ENCODE results near the gene PLXND1. TPM values are rescaled to one million over a fixed set of nuclear protein-coding genes. Genes with fewer than 3 reads are reported as not detected.

Gene PLXND1
- polyA plus RNA-seq, 2 donors: 15.8 to 18.7 TPM

DNA sequence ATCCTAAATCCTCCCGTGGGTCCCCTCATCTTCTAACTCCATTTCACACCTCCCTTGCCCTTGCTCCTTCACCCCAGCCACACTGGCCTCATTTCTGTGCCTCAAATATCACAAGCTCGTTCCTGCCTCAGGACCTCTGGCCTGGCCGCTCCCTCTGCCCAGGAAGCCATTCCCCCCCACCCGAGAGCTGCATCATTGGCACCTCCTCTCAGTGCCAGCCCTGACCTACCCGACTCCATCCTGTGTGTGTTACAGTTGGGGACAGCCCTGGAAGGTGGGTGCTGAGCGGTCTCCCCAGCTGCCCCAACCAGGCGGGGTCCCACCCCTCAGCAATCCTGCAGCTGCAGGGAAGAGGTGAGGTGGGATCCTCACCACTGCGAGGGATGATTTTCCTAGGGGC, 14.5 kb downstream of the PLXND1 start:
- H3K4me3 ChIP-seq (ENCODE audit: low read depth in 1 of 2, low read length in 2 of 2): no peak overlapping the region
- WGBS, 2 donors: 68 to 72% methylated on average over 8 of the region's 8 CpGs
- no peaks in the 10 kb centered on the region for H3K27me3 ChIP-seq (ENCODE audit: control insufficient read depth in 1 of 2, insufficient read depth in 2 of 2, low read length in 2 of 2)
- no peaks in the 10 kb centered on the region for H3K36me3 ChIP-seq (ENCODE audit: control insufficient read depth in 2 of 2, insufficient read depth in 2 of 2, low read length in 1 of 2)
- peaks cover 0 to 11% of the 10 kb centered on the region in 2 donors for H3K4me1 ChIP-seq (ENCODE audit: control insufficient read depth in 2 of 2, insufficient read depth in 2 of 2, low read length in 1 of 2)
- no peaks in the 10 kb centered on the region for H3K9me3 ChIP-seq (ENCODE audit: control insufficient read depth in 2 of 2, insufficient read depth in 1 of 2, low read depth in 1 of 2, low read length in 1 of 2)
- H3K27ac ChIP-seq (ENCODE audit: low read depth in 2 of 2, low read length in 1 of 2): peak overlapping the region; percentile 20 to 74

DNA sequence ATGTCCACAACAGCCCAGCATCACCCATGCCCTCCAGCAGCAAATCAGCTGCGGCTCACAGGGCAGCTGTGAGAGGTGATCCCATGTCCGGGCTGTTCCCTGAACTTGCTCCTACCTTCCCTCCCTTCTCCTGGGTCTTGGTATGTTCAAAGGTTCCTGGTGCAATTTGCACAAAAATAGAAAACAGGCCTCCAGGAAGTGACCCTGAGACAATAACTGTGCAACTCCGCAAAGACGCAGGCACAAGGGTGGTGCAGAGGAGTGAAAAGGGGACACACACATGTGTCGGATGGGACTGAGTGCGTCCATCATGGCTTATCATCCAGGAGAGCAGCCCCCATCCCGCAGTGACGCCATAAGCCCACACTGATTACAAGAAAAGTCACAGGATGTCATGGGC, 16.3 kb downstream of the PLXND1 start:
- Histone ChIP-seq H3K4me3 (ENCODE audit: low read depth in 1 of 2, low read length in 2 of 2) (no peak overlapping the region), H3K27me3 (ENCODE audit: control insufficient read depth in 1 of 2, insufficient read depth in 2 of 2, low read length in 2 of 2) (no peaks in the 10 kb centered on the region), H3K27ac (ENCODE audit: low read depth in 2 of 2, low read length in 1 of 2) (no peak overlapping the region), H3K36me3 (ENCODE audit: control insufficient read depth in 2 of 2, insufficient read depth in 2 of 2, low read length in 1 of 2) (peaks cover 3% of the 10 kb centered on the region in 2 donors), H3K4me1 (ENCODE audit: control insufficient read depth in 2 of 2, insufficient read depth in 2 of 2, low read length in 1 of 2) (peaks cover 0 to 12% of the 10 kb centered on the region in 2 donors), H3K9me3 (ENCODE audit: control insufficient read depth in 2 of 2, insufficient read depth in 1 of 2, low read depth in 1 of 2, low read length in 1 of 2) (no peaks in the 10 kb centered on the region)
- 71 to 80% methylated on average over 7 to 8 of the region's 8 CpGs for WGBS, 2 donors

DNA sequence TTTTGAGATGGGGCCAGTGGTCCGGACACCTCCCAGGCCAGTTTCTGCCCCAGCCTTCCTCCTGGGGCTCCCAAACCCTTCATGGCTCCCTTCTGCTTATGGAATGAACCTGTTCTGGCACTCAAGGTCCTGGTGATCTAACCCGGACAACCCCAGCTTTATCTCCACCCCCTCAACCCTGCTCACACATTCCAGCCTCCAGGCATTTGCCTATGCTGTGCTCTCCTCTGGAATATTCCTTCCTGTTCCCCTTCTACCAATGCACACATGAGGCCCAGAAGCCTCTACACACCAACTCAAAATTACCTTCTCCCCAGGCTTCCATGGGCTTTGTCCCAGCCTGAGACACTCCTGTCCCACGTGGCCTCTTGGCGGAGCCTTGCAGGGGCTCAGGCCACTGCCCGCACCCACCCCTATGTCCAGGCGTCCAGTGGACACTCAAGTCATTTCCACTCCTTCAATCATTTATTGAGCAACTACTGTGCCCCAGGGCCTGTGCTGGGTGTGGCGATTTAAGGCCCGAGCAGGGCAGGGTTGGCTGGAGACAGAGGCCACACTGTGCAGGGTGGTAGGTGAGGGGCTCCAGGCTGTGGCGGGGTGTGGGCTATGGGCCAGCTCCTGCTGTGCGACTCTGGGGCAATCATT, 18.8 kb downstream of the PLXND1 start:
- Histone ChIP-seq H3K27me3 (ENCODE audit: control insufficient read depth in 1 of 2, insufficient read depth in 2 of 2, low read length in 2 of 2) (no peaks in the 10 kb centered on the region), H3K36me3 (ENCODE audit: control insufficient read depth in 2 of 2, insufficient read depth in 2 of 2, low read length in 1 of 2) (peaks cover 3 to 5% of the 10 kb centered on the region in 2 donors), H3K9me3 (ENCODE audit: control insufficient read depth in 2 of 2, insufficient read depth in 1 of 2, low read depth in 1 of 2, low read length in 1 of 2) (no peaks in the 10 kb centered on the region), H3K27ac (ENCODE audit: low read depth in 2 of 2, low read length in 1 of 2) (no peak overlapping the region), H3K4me3 (ENCODE audit: low read depth in 1 of 2, low read length in 2 of 2) (no peak overlapping the region), H3K4me1 (ENCODE audit: control insufficient read depth in 2 of 2, insufficient read depth in 2 of 2, low read length in 1 of 2) (peaks cover 0 to 9% of the 10 kb centered on the region in 2 donors)
- WGBS, 2 donors: 80 to 82% methylated on average over 10 of the region's 10 CpGs

DNA sequence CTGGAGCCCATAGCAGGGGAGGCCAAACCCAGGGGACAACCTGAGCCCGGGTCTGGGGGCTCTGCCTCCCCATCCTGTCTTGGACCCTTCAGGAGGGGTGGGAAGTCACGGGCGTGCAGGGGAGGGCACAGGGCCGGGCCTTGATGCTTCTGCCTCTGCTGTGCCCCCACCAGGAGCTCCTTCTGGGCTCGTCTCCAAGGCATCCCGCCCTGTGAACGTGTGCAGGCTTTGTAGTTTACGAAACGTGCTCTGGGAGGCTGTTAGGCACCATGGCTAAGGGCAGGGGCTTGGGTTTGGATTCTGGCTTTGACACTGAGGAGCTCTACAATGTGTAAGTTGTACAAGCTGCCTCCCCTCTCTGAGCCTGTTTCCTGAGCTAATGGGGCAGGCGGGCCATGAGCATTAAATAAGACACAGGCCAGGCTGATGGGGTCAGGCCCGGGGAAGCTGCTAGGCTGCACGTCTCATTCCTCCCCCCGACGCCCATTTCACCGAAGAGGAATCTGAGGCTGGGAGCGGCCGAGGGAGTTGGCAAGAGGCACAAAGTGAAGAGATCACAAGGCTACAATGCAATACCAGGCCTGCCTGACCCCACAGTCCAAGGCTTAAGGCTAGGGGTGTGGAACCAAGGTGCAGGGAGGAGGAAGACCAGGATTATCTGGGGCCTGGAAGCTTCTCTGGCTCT, 19.6 kb downstream of the PLXND1 start:
- peak overlapping the region in 1 of 2 donors; percentile 15 for H3K27ac ChIP-seq (ENCODE audit: low read depth in 2 of 2, low read length in 1 of 2)
- 58 to 59% methylated on average over 17 of the region's 17 CpGs for WGBS, 2 donors
- no peaks in the 10 kb centered on the region for H3K27me3 ChIP-seq (ENCODE audit: control insufficient read depth in 1 of 2, insufficient read depth in 2 of 2, low read length in 2 of 2)
- H3K4me1 ChIP-seq (ENCODE audit: control insufficient read depth in 2 of 2, insufficient read depth in 2 of 2, low read length in 1 of 2): peaks cover 0 to 6% of the 10 kb centered on the region in 2 donors
- H3K9me3 ChIP-seq (ENCODE audit: control insufficient read depth in 2 of 2, insufficient read depth in 1 of 2, low read depth in 1 of 2, low read length in 1 of 2): no peaks in the 10 kb centered on the region
- peaks cover 3 to 5% of the 10 kb centered on the region in 2 donors for H3K36me3 ChIP-seq (ENCODE audit: control insufficient read depth in 2 of 2, insufficient read depth in 2 of 2, low read length in 1 of 2)
- H3K4me3 ChIP-seq (ENCODE audit: low read depth in 1 of 2, low read length in 2 of 2): no peak overlapping the region

DNA sequence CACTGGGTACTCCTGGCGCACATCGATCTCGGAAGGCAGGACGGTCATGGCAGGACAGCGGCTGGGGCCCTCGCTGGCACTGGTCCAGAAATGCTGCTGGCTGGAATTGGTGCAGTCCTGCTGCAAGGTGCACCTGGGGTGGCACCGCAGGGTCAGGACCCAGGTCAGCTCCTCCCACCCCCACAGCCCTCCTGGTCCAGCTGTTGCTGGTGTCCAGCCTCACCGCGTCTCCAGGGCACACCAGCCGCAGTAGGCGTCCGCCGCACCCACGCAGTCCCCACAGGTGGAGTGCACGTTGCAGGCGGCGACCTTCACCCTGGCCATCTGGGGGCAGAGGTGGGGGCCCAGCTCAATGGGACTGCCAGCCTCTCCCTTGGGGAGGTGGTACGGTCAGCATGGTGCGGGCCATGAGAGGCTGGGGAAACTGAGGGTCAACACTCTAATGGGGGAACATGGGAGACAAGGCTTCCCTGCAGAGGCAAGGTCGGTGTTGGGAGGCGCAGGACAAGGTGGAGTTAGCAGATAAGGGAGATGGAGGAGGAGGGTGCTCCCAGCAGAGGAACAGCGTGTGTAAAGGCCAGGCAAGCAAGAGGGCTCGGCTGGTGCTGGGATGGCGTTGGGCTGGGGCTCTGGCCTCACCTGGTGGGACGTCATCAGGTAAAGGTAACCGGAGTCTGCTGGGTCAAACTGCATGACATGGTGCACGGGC, 20.4 kb downstream of the PLXND1 start:
- Histone ChIP-seq H3K27ac (ENCODE audit: low read depth in 2 of 2, low read length in 1 of 2) (no peak overlapping the region), H3K36me3 (ENCODE audit: control insufficient read depth in 2 of 2, insufficient read depth in 2 of 2, low read length in 1 of 2) (peaks cover 3 to 5% of the 10 kb centered on the region in 2 donors), H3K4me1 (ENCODE audit: control insufficient read depth in 2 of 2, insufficient read depth in 2 of 2, low read length in 1 of 2) (peaks cover 0 to 6% of the 10 kb centered on the region in 2 donors)

DNA sequence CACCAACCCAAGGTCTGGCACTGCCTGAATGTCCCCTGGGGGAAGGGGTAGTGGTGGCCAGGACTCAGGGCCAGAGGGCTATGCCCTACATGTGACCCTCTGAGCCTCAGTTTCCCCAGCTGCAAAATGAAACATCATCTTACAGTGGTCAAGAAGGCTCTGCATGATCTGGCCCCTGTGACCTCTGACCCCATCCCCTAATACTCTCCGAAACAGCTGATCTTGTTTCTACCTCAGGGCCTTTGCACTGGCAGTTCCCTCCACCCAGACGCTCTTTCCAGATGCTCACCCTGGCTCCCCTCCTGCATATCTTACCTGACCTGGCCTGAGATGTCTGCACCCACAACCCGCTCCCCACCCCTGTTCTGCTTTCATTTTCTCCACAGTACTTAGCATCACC, 21.8 kb downstream of the PLXND1 start:
- peaks cover 3 to 10% of the 10 kb centered on the region in 2 donors for H3K36me3 ChIP-seq (ENCODE audit: control insufficient read depth in 2 of 2, insufficient read depth in 2 of 2, low read length in 1 of 2)
- H3K4me3 ChIP-seq (ENCODE audit: low read depth in 1 of 2, low read length in 2 of 2): no peak overlapping the region
- no peak overlapping the region for H3K27ac ChIP-seq (ENCODE audit: low read depth in 2 of 2, low read length in 1 of 2)
- peaks cover 0 to 6% of the 10 kb centered on the region in 2 donors for H3K4me1 ChIP-seq (ENCODE audit: control insufficient read depth in 2 of 2, insufficient read depth in 2 of 2, low read length in 1 of 2)
- no peaks in the 10 kb centered on the region for H3K9me3 ChIP-seq (ENCODE audit: control insufficient read depth in 2 of 2, insufficient read depth in 1 of 2, low read depth in 1 of 2, low read length in 1 of 2)
- H3K27me3 ChIP-seq (ENCODE audit: control insufficient read depth in 1 of 2, insufficient read depth in 2 of 2, low read length in 2 of 2): no peaks in the 10 kb centered on the region
- WGBS, 2 donors: 95% methylated on average over 3 of the region's 3 CpGs

More for the DNA sequence above, 20.4 kb downstream of the PLXND1 start:
- WGBS, 2 donors: 93 to 95% methylated on average over 27 of the region's 27 CpGs
- Histone ChIP-seq H3K9me3 (ENCODE audit: control insufficient read depth in 2 of 2, insufficient read depth in 1 of 2, low read depth in 1 of 2, low read length in 1 of 2) (no peaks in the 10 kb centered on the region), H3K27me3 (ENCODE audit: control insufficient read depth in 1 of 2, insufficient read depth in 2 of 2, low read length in 2 of 2) (no peaks in the 10 kb centered on the region), H3K4me3 (ENCODE audit: low read depth in 1 of 2, low read length in 2 of 2) (no peak overlapping the region)

DNA sequence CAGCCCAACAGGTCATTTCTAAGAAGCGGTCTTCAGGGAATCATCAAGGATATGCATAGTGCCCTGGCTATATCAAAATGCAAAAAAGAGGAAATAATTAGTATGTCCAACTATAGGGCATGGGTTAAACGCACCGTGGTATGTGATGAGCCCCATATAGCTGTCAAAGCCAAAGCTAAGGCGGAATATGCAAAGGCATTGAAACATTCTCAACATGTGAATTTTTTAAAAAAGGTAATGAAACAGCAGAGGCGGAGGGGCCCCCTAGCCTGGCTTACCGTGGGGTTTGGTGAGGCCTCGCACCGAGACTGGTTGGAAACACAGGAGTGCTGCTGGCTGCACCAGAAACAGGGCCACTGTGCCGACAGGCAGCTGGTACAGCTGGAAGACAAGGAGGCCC, 23.2 kb downstream of the PLXND1 start:
- no peak overlapping the region for H3K27ac ChIP-seq (ENCODE audit: low read depth in 2 of 2, low read length in 1 of 2)
- H3K27me3 ChIP-seq (ENCODE audit: control insufficient read depth in 1 of 2, insufficient read depth in 2 of 2, low read length in 2 of 2): no peaks in the 10 kb centered on the region
- H3K36me3 ChIP-seq (ENCODE audit: control insufficient read depth in 2 of 2, insufficient read depth in 2 of 2, low read length in 1 of 2): peaks cover 3 to 10% of the 10 kb centered on the region in 2 donors
- peaks cover 0 to 7% of the 10 kb centered on the region in 2 donors for H3K4me1 ChIP-seq (ENCODE audit: control insufficient read depth in 2 of 2, insufficient read depth in 2 of 2, low read length in 1 of 2)
- no peaks in the 10 kb centered on the region for H3K9me3 ChIP-seq (ENCODE audit: control insufficient read depth in 2 of 2, insufficient read depth in 1 of 2, low read depth in 1 of 2, low read length in 1 of 2)
- no peak overlapping the region for H3K4me3 ChIP-seq (ENCODE audit: low read depth in 1 of 2, low read length in 2 of 2)
- 90 to 92% methylated on average over 9 of the region's 9 CpGs for WGBS, 2 donors

DNA sequence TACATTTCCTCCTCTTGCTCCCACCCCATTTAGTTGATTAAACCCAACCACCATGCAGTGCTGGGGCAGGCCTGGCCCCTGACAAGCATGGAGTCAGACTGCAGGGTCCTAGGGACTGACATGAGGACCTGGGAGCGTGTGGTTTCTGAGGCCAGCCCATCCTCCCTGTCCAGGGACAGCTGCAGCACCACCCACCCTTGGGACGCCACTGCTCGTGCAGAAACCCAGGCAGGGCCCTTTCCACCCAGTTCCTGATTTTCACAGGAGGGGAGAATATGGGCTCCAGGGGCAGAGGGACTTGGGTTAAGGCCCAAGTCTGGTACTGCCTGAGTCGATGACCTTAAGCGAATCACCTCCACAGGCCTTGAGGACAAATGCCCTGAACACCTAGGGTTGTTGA, 23.7 kb downstream of the PLXND1 start:
- peaks cover 3 to 10% of the 10 kb centered on the region in 2 donors for H3K36me3 ChIP-seq (ENCODE audit: control insufficient read depth in 2 of 2, insufficient read depth in 2 of 2, low read length in 1 of 2)
- no peaks in the 10 kb centered on the region for H3K9me3 ChIP-seq (ENCODE audit: control insufficient read depth in 2 of 2, insufficient read depth in 1 of 2, low read depth in 1 of 2, low read length in 1 of 2)
- no peaks in the 10 kb centered on the region for H3K27me3 ChIP-seq (ENCODE audit: control insufficient read depth in 1 of 2, insufficient read depth in 2 of 2, low read length in 2 of 2)
- no peak overlapping the region for H3K27ac ChIP-seq (ENCODE audit: low read depth in 2 of 2, low read length in 1 of 2)
- 91 to 92% methylated on average over 5 of the region's 5 CpGs for WGBS, 2 donors
- no peak overlapping the region for H3K4me3 ChIP-seq (ENCODE audit: low read depth in 1 of 2, low read length in 2 of 2)
- peaks cover 0 to 11% of the 10 kb centered on the region in 2 donors for H3K4me1 ChIP-seq (ENCODE audit: control insufficient read depth in 2 of 2, insufficient read depth in 2 of 2, low read length in 1 of 2)

DNA sequence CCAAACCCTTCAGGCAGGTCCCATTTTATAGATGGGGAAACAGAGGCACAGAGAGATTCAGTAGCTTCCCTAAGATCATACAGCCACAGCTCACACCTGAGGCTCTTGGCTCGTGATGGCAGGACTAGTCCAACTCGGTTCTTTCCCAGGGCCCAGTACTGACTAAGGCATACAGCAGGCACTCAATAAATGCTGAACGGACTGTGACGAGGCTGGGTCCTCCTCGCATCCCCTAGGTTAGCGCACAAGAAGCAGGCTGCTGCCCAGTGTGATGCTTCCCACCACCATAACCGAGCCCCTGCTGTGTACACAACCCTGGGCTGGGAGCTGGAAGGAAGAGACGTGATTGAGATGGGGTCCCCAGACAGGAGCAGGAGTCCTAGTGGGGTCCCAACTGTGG, 24.9 kb downstream of the PLXND1 start:
- Histone ChIP-seq H3K27ac (ENCODE audit: low read depth in 2 of 2, low read length in 1 of 2) (no peak overlapping the region), H3K36me3 (ENCODE audit: control insufficient read depth in 2 of 2, insufficient read depth in 2 of 2, low read length in 1 of 2) (peaks cover 3 to 10% of the 10 kb centered on the region in 2 donors), H3K4me1 (ENCODE audit: control insufficient read depth in 2 of 2, insufficient read depth in 2 of 2, low read length in 1 of 2) (peaks cover 2 to 11% of the 10 kb centered on the region in 2 donors), H3K9me3 (ENCODE audit: control insufficient read depth in 2 of 2, insufficient read depth in 1 of 2, low read depth in 1 of 2, low read length in 1 of 2) (no peaks in the 10 kb centered on the region), H3K4me3 (ENCODE audit: low read depth in 1 of 2, low read length in 2 of 2) (no peak overlapping the region), H3K27me3 (ENCODE audit: control insufficient read depth in 1 of 2, insufficient read depth in 2 of 2, low read length in 2 of 2) (no peaks in the 10 kb centered on the region)
- WGBS, 2 donors: 93% methylated on average over 8 of the region's 8 CpGs

Data from esophagus (tissue), 2 donors.